ENCODE data around the gene SULF2.

The SULF2 gene

DNA sequence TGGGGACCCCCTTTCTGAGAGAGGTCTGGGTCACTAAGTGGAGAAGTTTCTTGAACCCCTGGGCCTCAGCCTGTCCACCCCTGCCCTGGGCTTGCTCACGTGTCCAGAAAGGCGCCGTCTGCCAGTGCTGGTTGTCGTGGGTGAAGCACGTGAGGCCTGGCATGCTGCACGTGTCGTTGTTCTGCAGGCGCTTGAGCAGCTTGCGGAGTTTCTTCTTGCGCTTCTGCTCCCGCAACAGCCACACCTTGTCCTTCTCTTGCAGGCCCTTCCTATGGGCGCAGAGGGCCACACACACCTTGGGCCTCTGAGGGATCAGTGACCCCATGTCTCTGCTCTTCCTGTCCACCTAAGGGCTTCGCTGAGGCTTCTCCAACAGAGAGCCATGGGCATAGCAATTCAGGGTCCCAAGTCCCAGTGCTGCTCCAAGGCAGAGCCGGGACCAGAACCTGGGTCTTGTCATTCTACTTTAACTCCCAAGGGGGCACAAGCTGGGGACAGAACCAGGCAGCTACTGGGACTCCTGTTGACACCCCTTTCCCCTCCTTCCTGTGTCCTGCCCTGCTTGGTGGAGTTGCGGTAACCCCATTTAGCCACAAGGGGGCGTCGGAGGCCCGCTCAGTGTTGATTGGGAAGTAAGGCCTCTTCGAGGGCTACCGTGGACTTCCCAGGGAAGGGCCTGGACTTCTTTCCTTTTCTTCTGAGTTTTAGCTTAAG is 121.8 kb downstream of the SULF2 start:
- TF ChIP-seq, protein P1, sequence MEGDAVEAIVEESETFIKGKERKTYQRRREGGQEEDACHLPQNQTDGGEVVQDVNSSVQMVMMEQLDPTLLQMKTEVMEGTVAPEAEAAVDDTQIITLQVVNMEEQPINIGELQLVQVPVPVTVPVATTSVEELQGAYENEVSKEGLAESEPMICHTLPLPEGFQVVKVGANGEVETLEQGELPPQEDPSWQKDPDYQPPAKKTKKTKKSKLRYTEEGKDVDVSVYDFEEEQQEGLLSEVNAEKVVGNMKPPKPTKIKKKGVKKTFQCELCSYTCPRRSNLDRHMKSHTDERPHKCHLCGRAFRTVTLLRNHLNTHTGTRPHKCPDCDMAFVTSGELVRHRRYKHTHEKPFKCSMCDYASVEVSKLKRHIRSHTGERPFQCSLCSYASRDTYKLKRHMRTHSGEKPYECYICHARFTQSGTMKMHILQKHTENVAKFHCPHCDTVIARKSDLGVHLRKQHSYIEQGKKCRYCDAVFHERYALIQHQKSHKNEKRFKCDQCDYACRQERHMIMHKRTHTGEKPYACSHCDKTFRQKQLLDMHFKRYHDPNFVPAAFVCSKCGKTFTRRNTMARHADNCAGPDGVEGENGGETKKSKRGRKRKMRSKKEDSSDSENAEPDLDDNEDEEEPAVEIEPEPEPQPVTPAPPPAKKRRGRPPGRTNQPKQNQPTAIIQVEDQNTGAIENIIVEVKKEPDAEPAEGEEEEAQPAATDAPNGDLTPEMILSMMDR (conservative IDR thresholded peaks at IDR 0.05; ENCODE audit: control insufficient read depth, insufficient read depth, low read depth, low read length), result peak; percentile 97
- DNase-seq (ENCODE audit: low read depth), result peak; percentile 68
- H3K4me3 ChIP-seq (ENCODE audit: control insufficient read depth, low read depth, low read length), result no peak overlapping the region

DNA sequence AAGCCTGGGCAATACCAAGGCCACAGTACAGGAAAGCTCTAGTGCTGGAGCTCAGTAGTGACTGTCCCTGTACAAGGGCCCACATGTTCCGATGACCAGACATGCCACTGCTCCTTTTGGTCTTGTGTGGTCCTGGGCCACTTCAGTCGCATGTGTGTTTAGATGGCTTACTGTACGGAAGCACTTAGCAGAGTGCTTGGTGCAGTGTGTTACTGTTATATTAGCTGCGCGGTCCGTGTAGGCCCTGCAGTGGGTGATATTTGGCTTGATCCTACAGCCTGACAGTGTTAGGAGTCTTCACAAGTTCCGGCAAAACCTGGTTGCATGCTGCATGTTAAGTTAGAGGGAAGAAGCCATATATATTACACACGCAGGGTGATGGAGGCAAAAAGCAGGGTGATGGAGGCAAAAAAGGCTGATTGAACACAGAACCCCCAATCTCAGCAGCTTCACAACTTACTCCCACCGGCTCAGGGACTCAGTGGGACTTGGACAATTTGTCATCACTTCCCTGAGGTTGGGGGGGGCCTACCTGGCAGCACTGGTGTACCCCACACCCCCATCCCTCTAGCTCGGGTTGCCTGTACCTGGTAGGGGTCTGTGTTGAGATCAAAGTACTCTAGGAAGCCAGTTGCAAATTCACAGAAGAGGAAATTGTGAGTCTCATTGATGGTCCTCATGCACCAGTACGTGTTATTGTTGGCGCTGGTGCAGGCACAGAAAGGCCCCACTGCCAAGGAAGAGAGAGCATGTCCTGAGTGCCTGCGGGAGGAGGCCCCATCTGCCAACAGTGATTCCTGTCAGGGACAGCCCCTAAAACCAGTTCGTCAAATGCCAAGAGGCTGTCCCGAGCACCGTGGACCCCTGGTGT is 122.6 kb downstream of the SULF2 start:
- no peak overlapping the region for H3K4me3 ChIP-seq (ENCODE audit: control insufficient read depth, low read depth, low read length)
- DNase-seq (ENCODE audit: low read depth), result no peak
- TF ChIP-seq, protein P1 (conservative IDR thresholded peaks at IDR 0.05; ENCODE audit: control insufficient read depth, insufficient read depth, low read depth, low read length), result no peak

DNA sequence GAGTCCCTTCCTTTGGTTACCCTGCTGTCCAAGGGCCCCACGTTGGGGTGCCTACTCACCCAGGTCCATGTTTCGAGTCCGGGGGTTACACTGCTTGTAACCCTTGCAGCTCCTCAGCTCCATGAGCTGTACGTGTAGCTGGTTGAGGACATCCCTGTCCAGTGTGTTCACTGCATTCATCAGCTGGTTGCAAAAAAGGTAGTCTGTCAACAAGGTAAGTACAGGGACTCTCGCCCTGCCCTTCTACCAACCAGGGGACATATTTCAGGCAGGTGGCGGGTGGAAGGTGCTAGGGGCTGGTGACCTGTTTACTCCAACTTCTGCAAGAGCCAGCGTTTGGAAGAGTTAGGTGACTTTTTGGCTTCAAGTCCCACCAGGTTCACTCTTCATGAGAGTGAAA is 123.6 kb downstream of the SULF2 start:
- TF ChIP-seq, protein P1 (conservative IDR thresholded peaks at IDR 0.05; ENCODE audit: control insufficient read depth, insufficient read depth, low read depth, low read length), result no peak
- no peak for DNase-seq (ENCODE audit: low read depth)
- no peak overlapping the region for H3K4me3 ChIP-seq (ENCODE audit: control insufficient read depth, low read depth, low read length)

DNA sequence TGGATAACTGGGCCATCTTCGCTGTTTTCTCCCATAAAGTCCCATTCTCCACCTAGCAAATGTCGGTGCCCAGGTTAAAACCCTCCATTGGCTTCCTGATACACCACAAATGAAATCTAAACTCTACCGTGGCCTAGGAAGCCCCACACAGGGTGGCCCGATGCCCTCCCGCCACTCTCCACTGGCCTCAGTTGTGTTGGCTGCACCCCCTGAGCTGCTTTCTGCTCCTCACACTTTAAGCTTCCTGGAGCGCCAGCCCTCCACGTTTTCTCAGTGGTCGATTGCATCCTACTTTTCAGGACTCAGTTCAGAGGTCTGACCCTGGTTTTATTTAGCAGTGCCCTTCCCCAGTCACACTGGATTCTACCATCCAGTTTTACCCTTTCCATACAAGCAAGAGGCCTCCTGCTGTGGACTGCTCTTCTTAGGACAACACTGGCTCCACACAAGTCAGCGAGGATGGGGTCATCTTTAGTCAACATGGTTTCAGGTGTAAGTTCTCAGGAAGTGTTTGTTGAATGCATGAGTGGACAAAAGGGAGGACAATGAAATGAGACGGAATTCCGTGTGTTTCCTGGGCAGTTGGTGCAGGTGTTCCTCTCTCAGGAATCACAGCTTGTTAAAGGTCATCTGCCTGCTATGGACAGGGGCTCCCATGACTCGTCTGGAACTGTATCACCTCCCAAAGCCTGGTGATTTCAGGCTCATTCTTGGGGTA is 124.1 kb downstream of the SULF2 start:
- H3K4me3 ChIP-seq (ENCODE audit: control insufficient read depth, low read depth, low read length), result no peak overlapping the region
- TF ChIP-seq, protein P1 (conservative IDR thresholded peaks at IDR 0.05; ENCODE audit: control insufficient read depth, insufficient read depth, low read depth, low read length), result no peak
- no peak for DNase-seq (ENCODE audit: low read depth)

DNA sequence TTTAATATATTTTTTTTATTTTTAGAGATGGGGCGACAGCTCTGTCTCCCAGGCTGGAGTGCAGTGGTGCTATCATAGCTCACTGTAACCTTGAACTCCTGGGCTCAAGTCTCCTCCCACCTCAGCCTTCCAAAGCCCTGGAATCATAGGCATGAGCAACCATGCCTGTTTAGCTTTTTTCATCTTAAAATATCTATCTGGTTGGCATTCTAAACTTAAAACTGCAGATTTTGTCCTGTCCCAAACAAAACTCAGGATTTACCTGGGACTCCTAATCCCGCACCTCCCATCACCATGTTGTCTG is 124.7 kb downstream of the SULF2 start:
- no peak overlapping the region for H3K4me3 ChIP-seq (ENCODE audit: control insufficient read depth, low read depth, low read length)
- TF ChIP-seq, protein P1 (conservative IDR thresholded peaks at IDR 0.05; ENCODE audit: control insufficient read depth, insufficient read depth, low read depth, low read length), result no peak
- no peak for DNase-seq (ENCODE audit: low read depth)

DNA sequence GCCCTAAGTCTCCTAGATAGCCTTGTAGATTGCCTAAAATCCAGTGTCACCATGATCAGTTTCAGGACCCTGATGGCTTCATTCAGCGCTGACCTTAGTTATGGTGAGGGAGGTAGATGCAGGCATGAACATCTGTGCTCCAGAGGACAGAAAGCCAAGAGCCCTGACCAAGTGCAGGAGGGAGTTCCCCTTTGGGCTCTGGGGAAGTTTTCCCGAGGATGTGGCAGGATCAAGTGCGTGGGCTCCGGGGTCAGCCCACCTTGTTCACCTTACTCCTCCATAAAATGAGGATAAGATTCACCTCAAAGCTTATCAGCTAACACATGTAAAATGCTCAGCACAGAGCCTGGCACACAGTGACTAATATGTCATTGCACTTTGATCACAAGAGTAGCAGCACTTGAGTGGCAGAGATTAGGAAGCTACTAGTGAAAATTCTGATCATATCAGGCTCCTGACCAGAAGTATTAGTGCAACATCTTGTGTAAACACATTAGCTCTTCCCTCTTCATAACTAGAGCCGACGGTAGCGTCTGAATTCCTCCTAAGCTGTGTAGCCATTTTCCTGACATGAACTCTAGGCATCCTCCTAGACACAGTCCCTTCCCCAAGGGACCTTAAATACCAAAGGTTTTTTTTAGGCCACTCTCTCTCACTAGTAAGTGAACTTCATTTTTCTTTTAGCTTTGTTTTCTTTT is 125.2 kb downstream of the SULF2 start:
- TF ChIP-seq, protein P1 (conservative IDR thresholded peaks at IDR 0.05; ENCODE audit: control insufficient read depth, insufficient read depth, low read depth, low read length), result no peak
- DNase-seq (ENCODE audit: low read depth), result no peak
- H3K4me3 ChIP-seq (ENCODE audit: control insufficient read depth, low read depth, low read length), result no peak overlapping the region
